GM18870 (cell line): ENCODE data around the gene ZNF385B.
"Not testable (repeated sequence)": the region's sequence is repeated elsewhere in the genome, so short reads cannot be mapped to it uniquely, and the experiment has no call there.

Experiments used
- ATAC-seq: cut with Tn5 transposase; IDR thresholded peaks from one replicate; pipeline ENCODE4 v1.9.1; 2021; ENCODE audit warnings: moderate library complexity; ENCODE audit not compliant: unreplicated experiment

The ZNF385B gene

GRCh38 chr2:179524809-179525339 lies 336.5 kb downstream of the ZNF385B start:
- no peak for ATAC-seq

GRCh38 chr2:179521944-179522343 lies 339.5 kb downstream of the ZNF385B start:
- no peak for ATAC-seq

GRCh38 chr2:179518830-179519229 lies 342.6 kb downstream of the ZNF385B start:
- no peak for ATAC-seq

GRCh38 chr2:179513181-179513580 lies 348.2 kb downstream of the ZNF385B start:
- no peak for ATAC-seq

- no peak for ATAC-seq
These were observed 349.0 kb downstream of the ZNF385B start for GRCh38 chr2:179512281-179513035.

GRCh38 chr2:179511105-179511789 lies 350.2 kb downstream of the ZNF385B start:
- ATAC-seq: no peak

GRCh38 chr2:179495315-179495714 lies 366.1 kb downstream of the ZNF385B start:
- no peak for ATAC-seq

- ATAC-seq: no peak
These were observed 372.8 kb downstream of the ZNF385B start for GRCh38 chr2:179488563-179488962.

- no peak for ATAC-seq
These were observed 374.2 kb downstream of the ZNF385B start for GRCh38 chr2:179487010-179487731.

GRCh38 chr2:179483131-179483530 lies 378.3 kb downstream of the ZNF385B start:
- no peak for ATAC-seq

- ATAC-seq: no peak
These were observed 381.5 kb downstream of the ZNF385B start for GRCh38 chr2:179479947-179480346.

- no peak for ATAC-seq
These were observed 382.6 kb downstream of the ZNF385B start for GRCh38 chr2:179478771-179479170.

GRCh38 chr2:179470992-179471391 lies 390.4 kb downstream of the ZNF385B start:
- no peak for ATAC-seq

GRCh38 chr2:179470089-179470488 lies 391.3 kb downstream of the ZNF385B start:
- ATAC-seq: no peak

GRCh38 chr2:179467960-179468359 lies 393.5 kb downstream of the ZNF385B start:
- ATAC-seq: no peak

GRCh38 chr2:179467111-179467510 lies 394.3 kb downstream of the ZNF385B start:
- no peak for ATAC-seq

GRCh38 chr2:179461420-179461819 lies 400.0 kb downstream of the ZNF385B start:
- no peak for ATAC-seq

GRCh38 chr2:179460181-179460929 lies 401.1 kb downstream of the ZNF385B start:
- ATAC-seq: no peak

- not testable (repeated sequence) for ATAC-seq
These were observed 403.3 kb downstream of the ZNF385B start for GRCh38 chr2:179458113-179458512.

GRCh38 chr2:179455824-179456223 lies 405.6 kb downstream of the ZNF385B start:
- no peak for ATAC-seq

GRCh38 chr2:179455172-179455524 lies 406.3 kb downstream of the ZNF385B start:
- ATAC-seq: no peak
